GM23338 (cell line): Measurements from ENCODE around the gene CA6.

ENCODE experiments used
- CREB1 ChIP-seq: fragments of 250-450 bp; sonication (Bioruptor Pico); IDR thresholded peaks from 2 replicates; pipeline ENCODE4 v1.5.0; 2020; ENCODE audit warnings: low read depth, mild to moderate bottlenecking, moderate library complexity
- CTCF ChIP-seq, 2 experiments: fragments of 200-600 bp in 1 of 2; sonication (generic) in 1 of 2; conservative IDR thresholded peaks; 2 replicates each; pipeline versions ENCODE4 v1.5.1 to v1.6.1; 2016 to 2017; ENCODE audit warnings: antibody characterized with exemption in 2 of 2, low read depth in 2 of 2, mild to moderate bottlenecking in 2 of 2, moderate library complexity in 1 of 2
- EZH2 ChIP-seq: fragments of 200-600 bp; sonication (generic); IDR thresholded peaks from one replicate; pipeline ENCODE4 v1.8.0; 2017; ENCODE audit warnings: antibody characterized with exemption, mild to moderate bottlenecking, low read depth; ENCODE audit not compliant: unreplicated experiment
- EZH2phosphoT487 ChIP-seq: fragments of 200-600 bp; sonication (generic); IDR thresholded peaks from one replicate; pipeline ENCODE4 v1.8.1; 2018; ENCODE audit warnings: antibody characterized with exemption; ENCODE audit not compliant: unreplicated experiment
- JUNB ChIP-seq: IDR thresholded peaks from one replicate; pipeline ENCODE4 v1.6.1; 2016; ENCODE audit warnings: antibody characterized with exemption; ENCODE audit not compliant: unreplicated experiment
- POLR2AphosphoS5 ChIP-seq: IDR thresholded peaks from 2 replicates; pipeline ENCODE4 v1.6.1; 2016; ENCODE audit warnings: antibody characterized with exemption, low read depth
- REST ChIP-seq: IDR thresholded peaks from one replicate; pipeline ENCODE4 v1.6.1; 2018; ENCODE audit warnings: antibody characterized with exemption; ENCODE audit not compliant: unreplicated experiment
- STAT1 ChIP-seq: IDR thresholded peaks from one replicate; pipeline ENCODE4 v1.6.1; 2016; ENCODE audit warnings: antibody characterized with exemption; ENCODE audit not compliant: unreplicated experiment

- TF ChIP-seq CTCF (conservative IDR thresholded peaks at IDR 0.05; ENCODE audit: low read depth in 2 of 2) (no peak), REST (no peak), EZH2 (no peak), CREB1 (CRISPR knock-in tag) (no peak), EZH2phosphoT487 (no peak), POLR2AphosphoS5 (no peak), JUNB (no peak), STAT1 (no peak)
Measured at GRCh38 chr1:8969937-8970336, 24.3 kb downstream of the CA6 start.
